ENCODE results near the gene RAB3GAP1. TPM values are rescaled to one million over a fixed set of nuclear protein-coding genes. Genes with fewer than 3 reads are reported as not detected.

Gene RAB3GAP1
- total RNA-seq, 1 donor from 2014 or later: 50.4 TPM

- Mint-ChIP-seq H3K4me3 (ENCODE audit: unreplicated experiment) (no peak overlapping the region), H3K27me3 (ENCODE audit: low read depth) (no peaks in the 10 kb centered on the region), H3K4me1 (ENCODE audit: low read depth) (no peaks in the 10 kb centered on the region), H3K36me3 (ENCODE audit: low read depth) (no peaks in the 10 kb centered on the region), H3K9me3 (ENCODE audit: low read depth) (no peaks in the 10 kb centered on the region), H3K27ac (ENCODE audit: unreplicated experiment) (no peak overlapping the region)
- no peak for DNase-seq (ENCODE audit: low spot score)
- no peak for TF ChIP-seq CTCF (IDR thresholded peaks at IDR 0.05)
Observed at GRCh38 chr2:135208016-135208415, 155.9 kb downstream of the RAB3GAP1 start.

GRCh38 chr2:135212757-135213156 lies 160.7 kb downstream of the RAB3GAP1 start:
- Mint-ChIP-seq H3K27ac (ENCODE audit: unreplicated experiment) (no peak overlapping the region), H3K27me3 (ENCODE audit: low read depth) (no peaks in the 10 kb centered on the region), H3K4me1 (ENCODE audit: low read depth) (no peaks in the 10 kb centered on the region), H3K36me3 (ENCODE audit: low read depth) (peaks cover 3% of the 10 kb centered on the region), H3K9me3 (ENCODE audit: low read depth) (no peaks in the 10 kb centered on the region), H3K4me3 (ENCODE audit: unreplicated experiment) (no peak overlapping the region)
- no peak for DNase-seq (ENCODE audit: low spot score)
- no peak for TF ChIP-seq CTCF (IDR thresholded peaks at IDR 0.05)

- no peaks in the 10 kb centered on the region for H3K9me3 Mint-ChIP-seq (ENCODE audit: low read depth)
- no peaks in the 10 kb centered on the region for H3K27me3 Mint-ChIP-seq (ENCODE audit: low read depth)
- peaks cover 3% of the 10 kb centered on the region for H3K36me3 Mint-ChIP-seq (ENCODE audit: low read depth)
- no peak for TF ChIP-seq CTCF (IDR thresholded peaks at IDR 0.05)
- H3K4me3 Mint-ChIP-seq (ENCODE audit: unreplicated experiment): no peak overlapping the region
- H3K27ac Mint-ChIP-seq (ENCODE audit: unreplicated experiment): no peak overlapping the region
- DNase-seq (ENCODE audit: low spot score): no peak
- no peaks in the 10 kb centered on the region for H3K4me1 Mint-ChIP-seq (ENCODE audit: low read depth)
Observed at GRCh38 chr2:135218426-135218825, 166.3 kb downstream of the RAB3GAP1 start.

- no peak for DNase-seq (ENCODE audit: low spot score)
- no peak for TF ChIP-seq CTCF (IDR thresholded peaks at IDR 0.05)
- Mint-ChIP-seq H3K4me1 (ENCODE audit: low read depth) (no peaks in the 10 kb centered on the region), H3K9me3 (ENCODE audit: low read depth) (no peaks in the 10 kb centered on the region), H3K27me3 (ENCODE audit: low read depth) (no peaks in the 10 kb centered on the region), H3K27ac (ENCODE audit: unreplicated experiment) (no peak overlapping the region), H3K4me3 (ENCODE audit: unreplicated experiment) (no peak overlapping the region), H3K36me3 (ENCODE audit: low read depth) (peaks cover 3% of the 10 kb centered on the region)
Observed at GRCh38 chr2:135219226-135219625, 167.1 kb downstream of the RAB3GAP1 start.

Other genes with a start within 250 kb of the RAB3GAP1 start
- not detected in 3 replicates for gene ACMSD, start 213.7 kb upstream of the RAB3GAP1 start, total RNA-seq
- 29.2 to 31.5 TPM (median 30.6 TPM) in 3 replicates for gene CCNT2, start 133.5 kb upstream of the RAB3GAP1 start, total RNA-seq
- not detected in 3 replicates for gene MAP3K19, start 4.8 kb upstream of the RAB3GAP1 start, total RNA-seq